HG03280 (cell line): ENCODE measurements around the gene DDX51.
A peak's percentile ranks its signal among the peaks of the same experiment; 100 is the strongest.

Experiments used
- ATAC-seq: cut with Tn5 transposase; IDR thresholded peaks from one replicate; pipeline ENCODE4 v1.9.1; 2021; ENCODE audit warnings: mild to moderate bottlenecking, moderate library complexity; ENCODE audit not compliant: unreplicated experiment

The DDX51 gene

GRCh38 chr12:132144115-132144809 lies at the start of gene DDX51, which contains the start of gene NOC4L:
Gene DDX51 (minus strand): TSS chr12:132144319. CDS start chr12:132144296, 23 bp downstream.
Gene NOC4L (plus strand): TSS chr12:132144457. CDS start chr12:132144489, 32 bp downstream.
- peak; percentile 87 for ATAC-seq

- ATAC-seq, result no peak
Measured at GRCh38 chr12:132191715-132192553, 47.8 kb upstream of the DDX51 start.

GRCh38 chr12:132190834-132191500 lies 46.8 kb upstream of the DDX51 start:
- no peak for ATAC-seq

GRCh38 chr12:132190012-132190755 lies 46.1 kb upstream of the DDX51 start:
- no peak for ATAC-seq

- ATAC-seq, result peak; percentile 97
Measured at GRCh38 chr12:132189378-132190011, 45.4 kb upstream of the DDX51 start.

- ATAC-seq, result no peak
Measured at GRCh38 chr12:132188916-132189325, 44.8 kb upstream of the DDX51 start.

- ATAC-seq, result no peak
Measured at GRCh38 chr12:132188451-132188901, 44.4 kb upstream of the DDX51 start.

GRCh38 chr12:132187646-132188450 lies 43.7 kb upstream of the DDX51 start:
- ATAC-seq, result no peak

- no peak for ATAC-seq
Measured at GRCh38 chr12:132186857-132187620, 42.9 kb upstream of the DDX51 start.

GRCh38 chr12:132186208-132186856 lies 42.2 kb upstream of the DDX51 start:
- ATAC-seq, result no peak

- ATAC-seq, result no peak
Measured at GRCh38 chr12:132185705-132186104, 41.6 kb upstream of the DDX51 start.

- ATAC-seq, result no peak
Measured at GRCh38 chr12:132182711-132183365, 38.7 kb upstream of the DDX51 start.

GRCh38 chr12:132182206-132182710 lies 38.1 kb upstream of the DDX51 start:
- ATAC-seq, result no peak

- no peak for ATAC-seq
Measured at GRCh38 chr12:132181570-132182200, 37.6 kb upstream of the DDX51 start.

GRCh38 chr12:132180648-132181546 lies 36.8 kb upstream of the DDX51 start:
- ATAC-seq, result no peak
